Measurements from ENCODE around the gene SRC.

SRC gene

DNA sequence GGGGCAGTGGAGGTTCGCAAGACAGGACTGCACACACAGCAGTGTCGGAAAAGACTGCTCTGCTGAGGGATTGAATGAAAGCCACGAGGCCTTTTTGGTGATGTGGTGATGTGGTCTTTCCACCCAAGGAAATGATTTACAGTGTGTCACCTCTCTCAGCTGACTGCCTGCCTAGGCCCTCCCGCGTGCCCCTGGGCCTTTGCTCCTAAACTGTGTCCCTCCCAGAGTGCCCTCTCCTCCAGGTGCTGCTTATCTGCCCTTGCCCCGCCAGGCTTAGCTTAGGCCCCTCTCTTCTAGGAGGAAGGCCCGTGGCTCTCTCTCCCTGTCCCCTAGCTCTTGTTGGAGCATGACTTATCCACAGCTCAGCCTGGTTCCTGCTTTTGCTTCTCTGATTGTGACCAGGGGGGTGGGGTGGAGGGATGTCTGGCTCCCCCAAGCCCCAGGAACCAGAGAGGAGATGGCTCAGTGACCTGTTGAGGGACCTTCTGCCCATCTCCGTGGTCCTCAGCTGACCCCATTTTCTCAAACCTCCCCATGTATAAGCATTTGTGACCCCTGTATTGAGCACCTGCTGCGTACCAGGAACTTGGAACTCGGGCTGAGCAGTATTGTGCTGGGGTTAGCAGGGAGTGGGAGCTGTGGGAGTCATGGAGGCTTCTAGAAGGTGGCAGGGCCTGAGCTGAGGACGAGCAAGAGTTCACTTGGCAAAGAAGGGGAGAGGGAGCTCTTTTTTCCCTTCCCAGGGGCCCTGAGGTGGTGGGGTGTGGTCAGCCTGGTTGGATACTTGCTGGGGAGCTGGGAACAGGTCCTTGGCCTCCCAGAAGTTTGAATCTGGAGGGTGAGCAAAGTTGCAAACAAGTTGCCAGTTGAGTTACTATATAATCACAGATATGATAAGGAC, 2.2 kb downstream of the SRC start:
- no peak for DNase-seq (ENCODE audit: insufficient read length, low spot score)
- TF ChIP-seq, protein P1, sequence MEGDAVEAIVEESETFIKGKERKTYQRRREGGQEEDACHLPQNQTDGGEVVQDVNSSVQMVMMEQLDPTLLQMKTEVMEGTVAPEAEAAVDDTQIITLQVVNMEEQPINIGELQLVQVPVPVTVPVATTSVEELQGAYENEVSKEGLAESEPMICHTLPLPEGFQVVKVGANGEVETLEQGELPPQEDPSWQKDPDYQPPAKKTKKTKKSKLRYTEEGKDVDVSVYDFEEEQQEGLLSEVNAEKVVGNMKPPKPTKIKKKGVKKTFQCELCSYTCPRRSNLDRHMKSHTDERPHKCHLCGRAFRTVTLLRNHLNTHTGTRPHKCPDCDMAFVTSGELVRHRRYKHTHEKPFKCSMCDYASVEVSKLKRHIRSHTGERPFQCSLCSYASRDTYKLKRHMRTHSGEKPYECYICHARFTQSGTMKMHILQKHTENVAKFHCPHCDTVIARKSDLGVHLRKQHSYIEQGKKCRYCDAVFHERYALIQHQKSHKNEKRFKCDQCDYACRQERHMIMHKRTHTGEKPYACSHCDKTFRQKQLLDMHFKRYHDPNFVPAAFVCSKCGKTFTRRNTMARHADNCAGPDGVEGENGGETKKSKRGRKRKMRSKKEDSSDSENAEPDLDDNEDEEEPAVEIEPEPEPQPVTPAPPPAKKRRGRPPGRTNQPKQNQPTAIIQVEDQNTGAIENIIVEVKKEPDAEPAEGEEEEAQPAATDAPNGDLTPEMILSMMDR (IDR thresholded peaks at IDR 0.05; ENCODE audit: insufficient read depth, missing control alignments), result no peak
- no peak for FAIRE-seq

DNA sequence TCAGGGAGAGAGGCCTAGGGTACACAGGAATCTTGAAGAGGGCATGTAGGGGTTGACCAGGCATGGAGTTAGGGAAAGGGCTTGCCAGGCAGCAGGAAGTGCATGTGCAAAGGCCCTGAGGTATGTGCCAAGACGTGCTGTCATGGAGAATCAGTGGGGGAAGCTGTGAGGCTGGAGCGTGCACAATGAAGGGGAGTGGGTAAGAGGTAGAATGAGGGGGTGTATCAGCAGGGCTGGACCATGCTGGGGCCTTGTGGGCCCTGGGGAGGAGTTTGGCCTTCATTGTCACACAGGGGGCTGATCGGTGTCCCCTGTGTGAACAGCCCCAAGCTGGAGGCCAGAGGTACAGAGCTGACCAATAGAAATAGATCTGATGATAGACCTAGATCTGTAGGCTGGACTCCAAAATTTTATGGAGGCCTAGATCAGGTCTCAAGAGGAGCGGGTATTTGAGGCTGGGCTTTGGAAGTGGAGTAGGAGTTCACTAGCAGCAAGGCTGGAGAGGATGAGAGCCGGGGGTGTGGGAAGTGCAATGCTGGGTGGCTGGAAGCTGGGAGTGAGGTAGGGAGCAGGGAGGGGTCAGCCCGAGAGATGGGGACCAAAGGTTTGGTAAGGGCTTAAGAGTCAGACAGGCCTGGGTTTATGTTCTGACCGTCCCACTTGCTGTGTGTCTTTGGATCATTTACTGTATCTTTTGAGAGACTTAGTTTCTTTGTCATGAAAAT, 3.0 kb downstream of the SRC start:
- FAIRE-seq (no peak), DNase-seq (ENCODE audit: insufficient read length, low spot score) (no peak)
- TF ChIP-seq, protein P1 (IDR thresholded peaks at IDR 0.05; ENCODE audit: insufficient read depth, missing control alignments), result no peak

DNA sequence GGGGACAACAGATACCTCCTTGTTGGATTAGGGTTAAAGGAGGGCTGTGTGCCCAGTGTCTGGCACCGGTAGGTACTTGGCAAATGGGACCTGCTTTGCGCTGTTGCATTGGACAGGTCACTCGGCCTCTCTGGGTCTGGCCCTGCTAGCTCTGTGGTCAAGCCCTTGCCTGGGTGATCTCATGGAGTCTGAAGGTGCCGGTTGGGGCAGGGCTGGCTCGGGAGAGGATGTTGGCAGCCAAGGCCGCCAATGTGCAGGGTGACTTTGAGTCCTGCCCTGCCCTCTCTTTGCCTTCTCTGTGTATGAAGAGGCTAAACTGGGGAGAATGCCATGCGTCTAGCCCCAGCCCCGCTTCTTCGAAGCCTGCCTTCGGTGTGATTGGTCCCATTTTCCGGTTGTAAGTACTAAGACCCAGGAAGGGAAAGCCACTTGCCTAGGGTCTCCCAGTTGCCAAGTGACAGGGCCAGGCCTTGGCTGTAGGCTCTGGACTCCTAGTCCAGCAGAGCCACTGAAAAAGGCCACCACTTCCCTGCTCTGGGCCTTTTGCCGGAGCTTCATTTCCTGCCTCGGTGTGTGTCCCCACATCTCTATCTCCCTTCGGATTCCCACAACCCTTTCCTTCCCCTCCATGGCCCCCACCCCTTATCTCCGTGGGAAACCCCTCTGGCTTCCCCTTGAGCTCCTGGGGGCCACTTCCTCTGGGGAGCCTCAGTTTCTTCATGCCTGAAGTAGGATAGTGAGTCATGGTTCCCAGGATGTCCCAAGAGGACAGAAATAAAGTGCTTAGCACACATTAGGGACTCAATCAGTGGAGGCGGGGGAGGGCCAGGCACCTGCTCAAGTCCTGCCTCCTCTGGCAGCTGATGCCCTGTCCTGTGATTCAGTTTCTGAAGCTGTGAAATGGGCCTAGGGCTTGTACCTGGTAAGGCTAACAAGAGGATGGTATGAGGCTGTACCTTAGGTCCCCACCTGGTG, 3.9 kb downstream of the SRC start:
- DNase-seq (ENCODE audit: insufficient read length, low spot score) (no peak), FAIRE-seq (no peak)
- TF ChIP-seq, protein P1 (IDR thresholded peaks at IDR 0.05; ENCODE audit: insufficient read depth, missing control alignments), result no peak

DNA sequence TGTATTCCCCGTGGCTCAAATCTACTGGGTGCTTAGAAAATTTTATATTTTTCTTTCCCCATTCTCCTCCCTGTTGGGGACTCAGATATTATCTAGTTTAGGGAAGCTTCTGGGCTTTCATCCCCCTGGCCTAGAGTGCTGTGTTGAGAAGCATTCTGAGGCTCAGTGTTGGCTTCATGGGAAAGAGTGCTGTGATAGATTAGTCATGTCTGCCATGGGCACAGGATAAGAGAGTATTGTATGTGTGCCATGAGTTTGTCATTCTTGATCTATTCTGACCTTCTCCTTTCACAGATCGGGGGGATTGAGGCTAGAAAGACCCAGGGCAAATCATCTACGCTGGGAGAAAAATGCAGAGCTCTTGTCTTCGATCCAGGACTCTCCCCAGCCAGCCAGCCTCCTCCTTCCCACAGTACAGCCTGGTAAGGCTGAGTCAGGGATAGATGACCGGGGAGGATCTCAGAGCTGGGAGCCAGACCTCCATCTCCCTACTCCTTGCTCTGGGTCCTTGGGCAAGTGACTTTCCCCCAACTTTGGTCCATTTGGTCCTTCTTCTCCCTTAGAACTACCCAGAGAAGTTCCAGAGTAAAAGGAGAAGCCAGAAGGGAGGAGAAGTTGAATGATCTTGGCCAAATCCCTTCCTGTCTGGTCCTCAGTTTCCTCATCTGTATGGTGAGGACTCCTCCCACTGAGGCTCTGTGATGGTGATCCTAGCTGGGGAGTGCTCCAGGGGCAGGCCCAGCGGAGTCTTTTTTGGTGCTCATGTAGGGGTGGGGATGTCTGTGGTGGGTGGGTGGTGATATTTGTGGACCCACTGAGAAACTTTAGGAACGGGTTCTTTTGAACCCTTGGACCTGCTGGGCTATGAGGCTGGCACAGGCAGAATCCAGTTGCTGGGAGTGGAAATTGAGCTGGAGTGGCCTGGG, 5.0 kb downstream of the SRC start:
- TF ChIP-seq, protein P1 (IDR thresholded peaks at IDR 0.05; ENCODE audit: insufficient read depth, missing control alignments), result no peak
- DNase-seq (ENCODE audit: insufficient read length, low spot score), result no peak
- no peak for FAIRE-seq

DNA sequence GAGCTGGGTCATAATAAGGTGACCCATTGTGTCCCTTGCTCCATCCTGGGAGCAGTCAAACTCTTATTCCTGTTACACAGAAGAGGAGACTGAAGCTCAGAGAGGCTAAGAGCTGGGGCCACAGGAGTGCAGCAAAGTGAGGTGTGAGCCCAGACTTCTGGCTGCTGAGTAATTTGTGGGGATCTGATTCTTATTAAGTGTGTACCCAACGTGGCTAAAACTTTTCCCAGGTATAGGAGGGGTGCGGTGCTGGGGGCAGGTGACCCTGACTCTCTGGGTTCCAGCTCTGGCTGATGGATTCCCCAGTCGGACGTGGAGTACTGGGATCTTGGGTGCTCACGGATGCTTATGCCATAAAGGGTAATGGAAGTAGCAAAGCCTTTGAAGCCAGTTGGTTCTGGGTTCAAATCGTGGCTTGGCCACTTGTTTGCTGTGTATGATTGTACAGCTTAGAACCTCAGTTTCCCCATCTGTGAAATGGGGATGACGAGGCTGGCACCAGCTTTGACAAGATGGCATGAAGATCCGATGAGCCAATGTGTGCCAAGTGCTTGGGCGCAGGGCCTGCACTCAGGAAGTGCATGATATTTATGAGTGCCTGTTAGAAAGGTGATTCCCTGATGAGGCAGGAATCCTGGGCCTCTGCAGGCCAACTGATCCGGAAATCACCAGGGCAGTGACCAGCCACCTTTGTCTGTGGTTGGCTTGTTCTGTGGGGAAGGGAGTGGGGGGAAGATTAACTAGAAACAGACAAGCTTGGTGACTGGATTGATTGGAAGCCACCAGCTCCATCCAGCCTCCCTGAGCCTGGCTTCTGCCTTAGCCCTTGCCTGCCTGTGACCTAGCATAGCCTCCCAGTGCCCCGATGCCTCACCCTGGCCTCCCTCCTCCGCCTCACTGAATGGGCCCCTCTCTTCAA, 6.0 kb downstream of the SRC start:
- DNase-seq (ENCODE audit: insufficient read length, low spot score), result no peak
- no peak for FAIRE-seq
- TF ChIP-seq, protein P1 (IDR thresholded peaks at IDR 0.05; ENCODE audit: insufficient read depth, missing control alignments), result no peak
